ENCODE data around the gene PSTPIP2.

PSTPIP2 gene

GRCh38 chr18:45954070-45954934 lies 117.8 kb downstream of the PSTPIP2 start:
- DNase-seq (ENCODE audit: insufficient read length, low spot score) (no peak), FAIRE-seq (no peak)
- TF ChIP-seq CTCF (IDR thresholded peaks at IDR 0.05; ENCODE audit: insufficient read depth, missing control alignments): no peak

- DNase-seq (ENCODE audit: insufficient read length, low spot score) (no peak), FAIRE-seq (no peak)
- TF ChIP-seq CTCF (IDR thresholded peaks at IDR 0.05; ENCODE audit: insufficient read depth, missing control alignments): no peak
These were observed 120.9 kb downstream of the PSTPIP2 start for GRCh38 chr18:45951016-45951714.

GRCh38 chr18:45945669-45946068 lies 126.4 kb downstream of the PSTPIP2 start:
- no peak for TF ChIP-seq CTCF (IDR thresholded peaks at IDR 0.05; ENCODE audit: insufficient read depth, missing control alignments)
- DNase-seq (ENCODE audit: insufficient read length, low spot score): no peak
- FAIRE-seq: no peak

- DNase-seq (ENCODE audit: insufficient read length, low spot score): no peak
- no peak for FAIRE-seq
- TF ChIP-seq CTCF (IDR thresholded peaks at IDR 0.05; ENCODE audit: insufficient read depth, missing control alignments): no peak
These were observed 131.3 kb downstream of the PSTPIP2 start for GRCh38 chr18:45940724-45941123.

GRCh38 chr18:45939236-45939635 lies 132.8 kb downstream of the PSTPIP2 start:
- no peak for FAIRE-seq
- no peak for TF ChIP-seq CTCF (IDR thresholded peaks at IDR 0.05; ENCODE audit: insufficient read depth, missing control alignments)
- no peak for DNase-seq (ENCODE audit: insufficient read length, low spot score)

GRCh38 chr18:45938488-45938935 lies 133.5 kb downstream of the PSTPIP2 start:
- DNase-seq (ENCODE audit: insufficient read length, low spot score) (no peak), FAIRE-seq (no peak)
- no peak for TF ChIP-seq CTCF (IDR thresholded peaks at IDR 0.05; ENCODE audit: insufficient read depth, missing control alignments)

Data from D721Med (cell line).